22Rv1 (cell line): ENCODE data around the gene ISCA2.

Experiments used
- ZFX ChIP-seq: fragments of 450-650 bp; IDR thresholded peaks from 2 replicates; pipeline ENCODE4 v1.6.1; 2017; ENCODE audit warnings: antibody characterized with exemption, borderline replicate concordance
- TF ChIP-seq, protein P1 (sequence below): fragments of 450-650 bp; IDR thresholded peaks from 2 replicates; pipeline ENCODE4 v1.5.1; 2017; ENCODE audit warnings: mild to moderate bottlenecking

DNA sequence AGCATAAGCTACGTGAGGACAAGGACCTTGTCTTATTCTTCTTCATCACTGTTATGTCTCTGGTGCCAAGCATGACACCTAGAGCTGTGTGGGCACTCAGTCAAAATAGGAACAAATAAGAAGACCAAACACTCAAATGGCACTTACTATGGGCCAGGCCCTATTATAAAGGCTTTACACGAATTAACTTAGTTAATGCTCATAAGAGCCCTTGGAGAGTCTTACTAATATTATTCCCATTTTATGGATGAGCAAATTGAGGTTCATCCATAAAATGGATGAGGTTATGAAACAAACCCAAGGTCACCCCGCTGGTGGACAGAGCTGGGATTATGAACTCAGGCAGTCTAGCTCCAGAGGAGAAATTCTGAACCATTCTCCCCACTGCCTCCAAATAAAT lies 47.7 kb downstream of the ISCA2 start:
- TF ChIP-seq, protein P1, sequence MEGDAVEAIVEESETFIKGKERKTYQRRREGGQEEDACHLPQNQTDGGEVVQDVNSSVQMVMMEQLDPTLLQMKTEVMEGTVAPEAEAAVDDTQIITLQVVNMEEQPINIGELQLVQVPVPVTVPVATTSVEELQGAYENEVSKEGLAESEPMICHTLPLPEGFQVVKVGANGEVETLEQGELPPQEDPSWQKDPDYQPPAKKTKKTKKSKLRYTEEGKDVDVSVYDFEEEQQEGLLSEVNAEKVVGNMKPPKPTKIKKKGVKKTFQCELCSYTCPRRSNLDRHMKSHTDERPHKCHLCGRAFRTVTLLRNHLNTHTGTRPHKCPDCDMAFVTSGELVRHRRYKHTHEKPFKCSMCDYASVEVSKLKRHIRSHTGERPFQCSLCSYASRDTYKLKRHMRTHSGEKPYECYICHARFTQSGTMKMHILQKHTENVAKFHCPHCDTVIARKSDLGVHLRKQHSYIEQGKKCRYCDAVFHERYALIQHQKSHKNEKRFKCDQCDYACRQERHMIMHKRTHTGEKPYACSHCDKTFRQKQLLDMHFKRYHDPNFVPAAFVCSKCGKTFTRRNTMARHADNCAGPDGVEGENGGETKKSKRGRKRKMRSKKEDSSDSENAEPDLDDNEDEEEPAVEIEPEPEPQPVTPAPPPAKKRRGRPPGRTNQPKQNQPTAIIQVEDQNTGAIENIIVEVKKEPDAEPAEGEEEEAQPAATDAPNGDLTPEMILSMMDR: no peak
- no peak for TF ChIP-seq ZFX
